NCI-H128 (cell line): ENCODE measurements around the gene AKR1B1.
"Not testable (repeated sequence)": the region's sequence is repeated elsewhere in the genome, so short reads cannot be mapped to it uniquely, and the experiment has no call there.

Experiments
- DNase-seq: peaks from one replicate; lab custom pipeline; 2025; ENCODE audit not compliant: unreplicated experiment; lab: John Stamatoyannopoulos, UW

Gene AKR1B1

GRCh38 chr7:134458806-134459698, at the start of gene AKR1B1:
Gene AKR1B1 (minus strand): TSS chr7:134459100. CDS start chr7:134459062, 38 bp downstream.
- DNase-seq: peak; percentile 82

- DNase-seq: no peak
Measured at GRCh38 chr7:134505856-134506255, 47.0 kb upstream of the AKR1B1 start.

GRCh38 chr7:134504660-134505164, 45.8 kb upstream of the AKR1B1 start:
- DNase-seq: no peak

- no peak for DNase-seq
Measured at GRCh38 chr7:134502463-134503371, 43.8 kb upstream of the AKR1B1 start.

DNA sequence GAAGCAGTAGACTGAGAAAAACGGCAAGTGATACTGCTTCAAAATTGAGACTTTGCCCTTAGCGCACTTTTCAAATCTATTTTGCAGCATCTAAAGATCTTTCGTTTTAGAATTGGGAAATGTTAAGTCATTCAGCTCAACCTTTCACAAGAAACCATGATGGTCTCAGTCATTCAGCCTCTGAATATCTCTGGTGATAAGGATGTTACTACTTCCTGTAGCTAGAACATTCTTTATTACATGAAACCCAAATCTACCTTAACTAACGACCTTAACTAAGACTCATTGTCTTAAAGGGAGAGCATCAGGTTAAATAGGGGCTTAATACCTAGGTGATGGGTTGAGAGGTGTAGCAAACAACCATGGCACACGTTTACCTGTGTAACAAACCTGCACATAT, 42.1 kb upstream of the AKR1B1 start:
- no peak for DNase-seq

- no peak for DNase-seq
Measured at GRCh38 chr7:134500406-134500805, 41.5 kb upstream of the AKR1B1 start.

DNA sequence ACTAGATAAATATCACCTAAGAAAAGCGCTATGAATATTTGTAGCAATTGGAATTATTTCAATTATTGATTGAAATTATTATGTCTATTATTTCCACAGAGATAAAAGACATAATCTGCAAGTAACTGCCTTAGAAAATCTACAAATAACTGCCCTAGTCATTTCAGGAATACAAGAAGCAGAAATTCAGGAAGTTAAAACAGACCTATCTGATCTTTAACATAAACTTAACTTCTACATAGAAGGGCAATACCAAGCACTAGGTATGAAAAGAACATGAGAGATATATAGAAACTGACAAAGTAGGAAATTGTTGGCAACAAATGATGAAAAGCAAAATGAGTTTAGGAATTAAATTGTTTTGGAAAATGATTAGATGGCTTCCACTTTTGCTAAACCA, 36.6 kb upstream of the AKR1B1 start:
- DNase-seq: no peak

GRCh38 chr7:134493091-134493490, 34.2 kb upstream of the AKR1B1 start:
- no peak for DNase-seq

DNA sequence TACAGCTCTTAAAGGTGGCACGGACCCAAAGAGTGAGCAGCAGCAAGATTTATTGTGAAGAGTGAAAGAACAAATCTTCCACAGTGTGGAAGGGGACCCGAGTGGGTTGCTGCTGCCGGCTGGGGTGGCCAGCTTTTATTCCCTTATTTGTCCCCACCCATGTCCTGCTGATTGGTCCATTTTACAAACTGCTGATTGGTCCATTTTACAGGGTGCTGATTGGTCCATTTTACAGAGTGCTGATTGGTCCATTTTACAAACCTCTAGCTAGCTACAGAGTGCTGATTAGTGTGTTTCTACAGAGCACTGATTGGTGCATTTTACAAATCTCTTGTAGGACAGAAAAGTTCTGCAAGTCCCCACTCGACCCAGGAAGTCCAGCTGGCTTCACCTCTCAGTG, 28.8 kb upstream of the AKR1B1 start:
- not testable (repeated sequence) for DNase-seq

DNA sequence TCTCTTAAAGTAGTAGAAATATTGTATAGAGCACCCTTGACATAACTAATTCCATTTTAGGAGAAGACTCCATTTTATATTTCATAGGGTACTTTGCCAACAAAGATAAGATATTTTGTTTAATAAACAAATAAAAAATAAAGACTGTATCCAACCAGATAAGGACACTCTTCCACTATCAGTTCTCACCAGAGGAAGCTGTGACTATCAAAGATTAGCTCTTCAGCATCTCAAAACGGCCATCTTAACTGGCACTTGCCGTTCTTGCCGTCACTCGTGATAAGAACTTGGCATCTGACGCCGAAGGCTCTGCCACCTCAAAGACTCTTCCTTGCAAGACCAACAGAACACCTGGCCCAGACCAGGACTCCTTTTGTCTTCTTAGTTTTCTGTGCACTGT, 26.3 kb upstream of the AKR1B1 start:
- no peak for DNase-seq

DNA sequence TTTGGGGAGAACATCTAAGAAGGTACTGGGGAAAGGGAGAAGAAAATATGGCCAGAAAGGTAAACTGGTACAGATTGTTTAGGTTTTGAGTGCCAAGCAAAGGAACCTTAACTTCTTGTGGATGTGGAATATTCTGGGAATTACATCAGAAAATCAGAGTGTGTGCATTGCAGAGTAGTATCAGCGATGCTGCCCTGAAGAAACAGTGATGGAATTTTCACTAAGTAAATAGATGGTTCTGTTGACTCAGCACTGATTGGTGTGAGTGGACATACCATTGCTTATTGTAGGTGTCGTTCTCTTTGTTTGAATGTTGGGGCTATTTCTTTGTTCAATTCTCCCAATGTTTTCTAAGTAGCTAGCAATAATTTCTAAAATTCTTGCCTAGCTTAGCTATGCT, 24.4 kb upstream of the AKR1B1 start:
- no peak for DNase-seq

GRCh38 chr7:134482858-134483257, 24.0 kb upstream of the AKR1B1 start:
- DNase-seq: no peak

DNA sequence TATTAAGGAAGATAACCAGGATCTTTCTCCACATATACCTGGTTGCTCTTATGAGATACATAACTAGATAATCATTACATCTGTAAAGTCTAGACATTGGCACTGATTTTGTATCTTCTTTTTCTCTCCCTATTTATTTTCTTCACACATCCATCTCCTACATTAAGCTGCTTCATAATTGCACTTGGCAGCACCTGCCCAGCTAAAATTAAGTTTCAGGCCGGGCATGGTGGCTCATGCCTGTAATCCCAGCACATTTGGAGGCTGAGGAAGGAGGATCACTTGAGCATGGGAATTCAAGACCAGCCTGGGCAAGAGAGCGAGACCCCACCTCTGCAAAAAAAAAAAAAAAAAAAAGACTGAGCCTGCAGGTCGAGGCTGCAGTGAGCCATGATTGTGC, 22.3 kb upstream of the AKR1B1 start:
- no peak for DNase-seq

DNA sequence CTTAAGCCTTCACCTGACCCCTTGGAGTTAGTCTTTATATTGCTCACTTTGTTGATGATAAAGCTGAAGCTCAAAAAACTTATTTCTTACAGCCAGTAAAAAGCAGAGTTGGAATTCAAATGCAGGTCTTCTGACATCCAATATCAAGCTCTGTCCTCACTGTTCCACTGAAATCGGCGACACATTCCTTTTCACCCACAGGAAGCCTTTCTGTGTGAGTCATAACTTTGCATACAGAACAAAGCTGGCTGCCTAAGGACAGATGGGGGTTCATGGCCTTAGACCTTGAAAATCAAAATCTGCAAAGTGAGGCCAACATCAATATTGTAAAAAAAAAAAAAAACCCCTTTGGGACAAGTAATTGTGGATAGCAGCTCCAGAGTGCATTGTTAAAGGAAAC, 21.8 kb upstream of the AKR1B1 start:
- no peak for DNase-seq

GRCh38 chr7:134480202-134480601, 21.3 kb upstream of the AKR1B1 start:
- no peak for DNase-seq

DNA sequence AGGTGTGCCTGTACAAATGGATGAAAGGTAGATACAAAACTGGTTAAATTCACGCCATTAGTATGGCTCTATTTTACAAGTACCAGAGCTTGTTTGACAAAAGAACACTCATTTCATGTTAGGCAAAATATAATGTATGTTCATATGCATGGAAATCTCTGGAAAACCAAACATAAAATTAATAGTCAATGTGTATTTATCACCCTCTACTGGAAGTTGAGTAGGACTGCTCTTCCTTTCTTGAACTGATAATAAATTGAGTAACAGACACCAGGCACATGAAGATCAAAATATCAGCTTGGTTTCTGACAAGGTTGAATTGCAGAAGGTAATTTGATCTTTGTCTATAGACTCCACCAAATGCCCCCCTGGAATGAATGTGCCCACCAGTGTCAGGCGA, 19.8 kb upstream of the AKR1B1 start:
- DNase-seq: no peak

DNA sequence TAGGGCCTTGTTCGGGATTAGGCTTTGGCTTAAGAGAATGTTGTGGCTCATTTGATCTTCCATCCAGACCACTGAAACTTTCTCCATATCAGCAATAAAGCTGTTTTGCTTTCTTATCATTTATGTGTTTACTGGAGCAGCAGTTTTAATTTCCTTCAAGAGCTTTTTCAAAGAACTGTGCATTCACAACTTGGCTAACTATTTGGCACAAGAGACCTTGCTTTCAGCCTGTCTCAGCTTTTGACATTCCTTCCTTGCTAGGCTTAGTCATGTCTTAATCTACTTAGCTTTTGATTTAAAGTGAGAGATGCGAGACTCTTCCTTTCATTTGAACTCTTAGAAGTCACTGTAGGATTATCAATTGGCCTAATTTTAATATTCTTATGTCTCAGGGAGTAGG, 19.1 kb upstream of the AKR1B1 start:
- DNase-seq: no peak

DNA sequence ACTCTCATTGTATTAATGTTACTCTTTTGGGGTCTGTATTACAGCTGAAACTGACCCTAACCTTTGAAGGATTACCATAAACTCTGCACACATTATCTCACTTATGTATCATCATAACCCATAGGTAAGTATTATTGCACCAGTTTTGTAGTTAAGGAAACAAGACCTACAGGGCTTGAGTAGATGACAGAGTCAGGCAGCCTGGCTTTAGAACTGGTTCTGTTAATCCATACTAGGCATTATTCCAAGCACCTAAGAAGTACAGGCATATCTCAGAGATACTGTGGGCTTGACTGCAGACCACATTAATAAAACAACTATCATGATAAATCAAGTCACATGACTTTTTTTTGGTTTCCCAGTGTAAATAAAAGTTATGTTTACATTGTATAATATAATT, 17.1 kb upstream of the AKR1B1 start:
- DNase-seq: no peak

DNA sequence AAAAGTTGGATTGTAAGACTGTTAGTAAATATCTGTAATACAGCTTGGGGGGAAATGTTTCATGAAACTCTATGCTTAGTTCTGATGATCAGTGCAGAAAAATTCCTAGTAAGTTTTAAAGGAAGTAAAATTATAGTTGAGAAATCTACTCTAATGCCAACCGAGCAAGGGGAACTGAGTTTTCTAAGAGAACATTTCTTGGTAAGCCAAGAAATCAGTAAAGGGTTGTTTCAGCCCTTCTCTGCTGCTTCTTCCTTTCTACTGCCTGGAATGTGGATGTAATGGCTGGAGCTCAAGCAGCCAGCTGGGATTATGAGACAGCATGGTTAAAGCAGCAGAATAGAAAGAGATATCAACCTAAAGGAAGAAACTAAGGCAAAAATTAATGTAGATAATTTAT, 15.9 kb upstream of the AKR1B1 start:
- DNase-seq: no peak

GRCh38 chr7:134473861-134474291, 15.0 kb upstream of the AKR1B1 start:
- no peak for DNase-seq

- no peak for DNase-seq
Measured at GRCh38 chr7:134472572-134473244, 13.8 kb upstream of the AKR1B1 start.
